SK-N-SH (cell line): ENCODE measurements around the gene HES1.

Experiments used
- CHD2 ChIP-seq: fragments of 150-350 bp; IDR thresholded peaks from 2 replicates; pipeline ENCODE4 v1.6.1; 2018; ENCODE audit warnings: low read length; ENCODE audit not compliant: partially characterized antibody
- EP300 ChIP-seq, 2 experiments: IDR thresholded peaks; 2 replicates each; pipeline versions ENCODE4 v1.4.0 to v1.6.1; 2012; ENCODE audit warnings: borderline replicate concordance in 1 of 2, low read depth in 1 of 2, low read length in 1 of 2
- EZH2phosphoT487 ChIP-seq: fragments of 200-600 bp; sonication (generic); IDR thresholded peaks from 2 replicates; pipeline ENCODE4 v1.6.1; 2017; ENCODE audit warnings: low read depth, mixed run types, mild to moderate bottlenecking, antibody characterized with exemption, moderate library complexity, borderline replicate concordance
- GABPA ChIP-seq: IDR thresholded peaks from 2 replicates; pipeline ENCODE4 v1.4.0; 2012; ENCODE audit warnings: low read depth, mild to moderate bottlenecking
- JUND ChIP-seq: IDR thresholded peaks from 2 replicates; pipeline ENCODE4 v1.4.0; 2012
- NFIC ChIP-seq: IDR thresholded peaks from 2 replicates; pipeline ENCODE4 v1.4.0; 2012; ENCODE audit warnings: borderline replicate concordance
- RAD21 ChIP-seq: IDR thresholded peaks from 2 replicates; pipeline ENCODE4 v1.6.1; 2012; ENCODE audit warnings: mild to moderate bottlenecking, low read length
- RCOR1 ChIP-seq: fragments of 150-350 bp; IDR thresholded peaks from 2 replicates; pipeline ENCODE4 v1.6.1; 2017; ENCODE audit warnings: antibody characterized with exemption, low read length
- RFX5 ChIP-seq: IDR thresholded peaks from 2 replicates; pipeline ENCODE4 v1.6.1; 2012; ENCODE audit warnings: mild to moderate bottlenecking, improper control_type of control experiment, low read length
- RXRA ChIP-seq: IDR thresholded peaks from 2 replicates; pipeline ENCODE4 v1.4.0; 2012; ENCODE audit warnings: low read depth, mild to moderate bottlenecking, borderline replicate concordance
- TF ChIP-seq, protein P1 (sequence below): fragments of 200-600 bp; sonication (generic); IDR thresholded peaks from 2 replicates; pipeline ENCODE4 v1.6.1; 2017; ENCODE audit warnings: antibody characterized with exemption, mild to moderate bottlenecking, moderate library complexity

- TF ChIP-seq NFIC (no peak), JUND (no peak), CHD2 (no peak), RXRA (no peak), EP300 (IDR thresholded peaks at IDR 0.05; ENCODE audit: borderline replicate concordance in 1 of 2, low read depth in 1 of 2, low read length in 1 of 2) (no peak), RFX5 (no peak), EZH2phosphoT487 (no peak), GABPA (no peak), RAD21 (no peak), RCOR1 (no peak)
- TF ChIP-seq, protein P1, sequence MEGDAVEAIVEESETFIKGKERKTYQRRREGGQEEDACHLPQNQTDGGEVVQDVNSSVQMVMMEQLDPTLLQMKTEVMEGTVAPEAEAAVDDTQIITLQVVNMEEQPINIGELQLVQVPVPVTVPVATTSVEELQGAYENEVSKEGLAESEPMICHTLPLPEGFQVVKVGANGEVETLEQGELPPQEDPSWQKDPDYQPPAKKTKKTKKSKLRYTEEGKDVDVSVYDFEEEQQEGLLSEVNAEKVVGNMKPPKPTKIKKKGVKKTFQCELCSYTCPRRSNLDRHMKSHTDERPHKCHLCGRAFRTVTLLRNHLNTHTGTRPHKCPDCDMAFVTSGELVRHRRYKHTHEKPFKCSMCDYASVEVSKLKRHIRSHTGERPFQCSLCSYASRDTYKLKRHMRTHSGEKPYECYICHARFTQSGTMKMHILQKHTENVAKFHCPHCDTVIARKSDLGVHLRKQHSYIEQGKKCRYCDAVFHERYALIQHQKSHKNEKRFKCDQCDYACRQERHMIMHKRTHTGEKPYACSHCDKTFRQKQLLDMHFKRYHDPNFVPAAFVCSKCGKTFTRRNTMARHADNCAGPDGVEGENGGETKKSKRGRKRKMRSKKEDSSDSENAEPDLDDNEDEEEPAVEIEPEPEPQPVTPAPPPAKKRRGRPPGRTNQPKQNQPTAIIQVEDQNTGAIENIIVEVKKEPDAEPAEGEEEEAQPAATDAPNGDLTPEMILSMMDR = no peak
These were observed 4.0 kb downstream of the HES1 start for GRCh38 chr3:194139814-194140391.
